IPS-15b (cell line): ENCODE measurements around the gene HLA-A.

Source experiments
- H3K27me3 ChIP-seq: one replicate; pipeline ENCODE4 v1.6.1; 2013; ENCODE audit warnings: low read length; ENCODE audit not compliant: control insufficient read depth, insufficient read depth
- H3K36me3 ChIP-seq: one replicate; pipeline ENCODE4 v1.6.1; 2013; ENCODE audit warnings: low read length; ENCODE audit not compliant: control insufficient read depth, insufficient read depth
- H3K4me1 ChIP-seq: one replicate; pipeline ENCODE4 v1.6.1; 2013; ENCODE audit warnings: mild to moderate bottlenecking, low read length; ENCODE audit not compliant: control insufficient read depth, insufficient read depth
- H3K4me3 ChIP-seq: one replicate; pipeline ENCODE4 v1.5.1; 2013; ENCODE audit warnings: low read depth, low read length
- H3K9ac ChIP-seq: one replicate; pipeline ENCODE4 v1.6.1; 2013; ENCODE audit warnings: low read depth, mild to moderate bottlenecking, low read length
- H3K9me3 ChIP-seq: one replicate; pipeline ENCODE4 v1.6.1; 2013; ENCODE audit warnings: mild to moderate bottlenecking, low read length; ENCODE audit not compliant: control insufficient read depth, insufficient read depth

The HLA-A gene

DNA sequence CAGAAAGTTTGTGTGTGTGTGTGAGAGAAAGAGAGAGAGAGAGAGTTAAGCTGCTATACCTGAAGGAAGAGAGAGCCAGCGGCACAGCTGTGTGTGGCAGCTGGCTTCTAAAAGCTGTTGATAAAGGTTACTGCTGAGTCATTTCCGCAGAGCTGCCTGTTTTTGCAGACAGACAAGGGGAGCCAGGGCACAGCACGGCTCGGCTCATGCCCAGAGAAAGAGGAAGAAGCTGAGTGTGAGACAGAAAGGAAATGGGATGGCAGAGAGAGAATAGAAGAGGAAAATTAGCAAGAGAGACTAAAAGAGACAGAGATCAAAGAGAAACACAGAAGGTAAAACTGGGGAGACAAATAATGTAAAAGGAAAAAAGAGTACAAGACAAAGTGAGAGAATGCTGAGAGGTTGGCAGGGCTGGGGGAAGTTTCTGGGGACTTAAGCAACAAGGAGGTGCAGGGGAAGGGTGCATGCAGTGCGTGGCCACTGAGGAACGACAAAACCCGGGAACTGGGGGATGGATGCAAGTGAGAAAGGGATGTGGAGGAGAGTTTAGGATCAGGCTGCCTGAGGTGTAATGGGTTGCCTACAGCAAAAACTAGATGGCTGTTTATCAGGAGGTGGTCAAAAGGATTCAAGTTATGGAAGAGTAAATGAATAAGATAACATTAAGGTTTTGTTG is 22.7 kb downstream of the HLA-A start:
- Histone ChIP-seq H3K4me1 (peaks cover 13% of the 10 kb centered on the region), H3K9me3 (no peaks in the 10 kb centered on the region), H3K36me3 (no peaks in the 10 kb centered on the region), H3K9ac (peak overlapping the region; percentile 17), H3K4me3 (peak overlapping the region; percentile 37), H3K27me3 (peaks cover 2% of the 10 kb centered on the region)

GRCh38 chr6:29965563-29965872 is 23.2 kb downstream of the HLA-A start:
- H3K4me1 ChIP-seq: peaks cover 13% of the 10 kb centered on the region
- H3K4me3 ChIP-seq: peak overlapping the region; percentile 37
- peak overlapping the region; percentile 17 for H3K9ac ChIP-seq
- H3K36me3 ChIP-seq: no peaks in the 10 kb centered on the region
- H3K27me3 ChIP-seq: peaks cover 2% of the 10 kb centered on the region
- H3K9me3 ChIP-seq: no peaks in the 10 kb centered on the region

DNA sequence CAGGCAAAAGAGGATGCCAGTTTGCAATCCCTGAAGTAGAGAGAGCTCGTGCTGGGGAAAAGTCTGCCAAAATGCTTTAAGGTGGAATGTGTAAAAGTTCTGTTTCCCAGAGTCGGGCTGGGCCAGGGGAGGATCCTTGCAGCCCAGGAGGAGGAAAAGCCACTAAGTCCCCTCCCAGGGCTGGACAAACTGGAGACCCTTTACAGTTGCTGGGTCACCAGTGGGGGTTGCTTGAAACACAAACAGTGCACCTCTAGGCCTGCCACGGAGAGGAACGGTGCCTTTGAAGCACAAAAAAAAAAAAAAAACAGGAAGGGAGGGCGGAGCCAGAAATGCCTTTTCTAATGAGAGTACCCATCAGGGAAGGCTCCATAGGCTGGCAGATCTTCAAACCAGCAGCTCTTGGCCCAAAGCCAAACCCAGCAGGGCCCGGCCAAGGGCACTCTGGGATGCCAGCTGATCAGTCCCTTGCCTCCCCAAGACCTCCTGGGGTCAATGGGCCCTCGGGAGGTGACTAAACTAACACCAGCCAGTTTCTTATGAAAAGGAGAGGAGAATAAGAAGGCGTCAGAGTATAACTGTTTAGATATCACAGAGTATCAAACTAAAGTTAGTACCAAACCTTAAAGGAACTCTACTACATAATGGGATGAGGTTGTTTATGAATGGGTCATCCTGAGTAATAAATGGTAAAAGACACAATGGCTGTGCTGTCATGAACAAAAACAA is 23.7 kb downstream of the HLA-A start:
- Histone ChIP-seq H3K4me3 (peak overlapping the region; percentile 11), H3K36me3 (no peaks in the 10 kb centered on the region), H3K9ac (peak overlapping the region; percentile 41), H3K9me3 (no peaks in the 10 kb centered on the region), H3K4me1 (peaks cover 13% of the 10 kb centered on the region), H3K27me3 (peaks cover 5% of the 10 kb centered on the region)

DNA sequence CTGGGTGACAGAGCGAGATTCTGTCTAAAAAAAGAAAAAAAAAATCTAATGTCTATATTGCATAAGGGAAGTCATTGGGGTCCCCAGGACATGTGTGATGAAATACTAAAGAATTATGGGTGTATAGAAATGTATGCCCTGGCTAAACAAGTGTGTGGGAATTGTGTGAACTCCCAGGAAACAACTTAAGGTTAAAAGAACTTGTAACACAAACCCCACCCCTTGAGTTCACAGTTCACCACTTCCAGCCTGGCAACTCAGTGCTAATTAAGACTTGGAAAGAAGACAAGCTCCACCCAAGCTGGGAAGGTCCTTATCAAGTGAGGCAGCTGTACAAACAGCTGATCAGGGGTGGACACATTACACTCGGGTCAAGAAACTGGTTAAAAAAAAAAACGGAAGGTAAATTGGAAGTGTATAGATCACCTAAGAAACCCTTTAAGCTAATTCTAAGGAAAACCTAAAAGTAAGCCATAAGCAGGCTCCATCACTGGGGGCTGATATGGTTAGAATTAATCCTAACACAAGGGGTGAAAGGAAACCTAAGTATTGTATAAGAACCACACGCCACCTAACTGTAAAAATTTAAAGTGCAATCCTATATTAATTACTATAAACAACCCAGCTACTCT is 25.2 kb downstream of the HLA-A start:
- H3K9ac ChIP-seq: no peak overlapping the region
- no peaks in the 10 kb centered on the region for H3K9me3 ChIP-seq
- no peaks in the 10 kb centered on the region for H3K36me3 ChIP-seq
- H3K4me3 ChIP-seq: no peak overlapping the region
- peaks cover 15% of the 10 kb centered on the region for H3K27me3 ChIP-seq
- peaks cover 13% of the 10 kb centered on the region for H3K4me1 ChIP-seq

DNA sequence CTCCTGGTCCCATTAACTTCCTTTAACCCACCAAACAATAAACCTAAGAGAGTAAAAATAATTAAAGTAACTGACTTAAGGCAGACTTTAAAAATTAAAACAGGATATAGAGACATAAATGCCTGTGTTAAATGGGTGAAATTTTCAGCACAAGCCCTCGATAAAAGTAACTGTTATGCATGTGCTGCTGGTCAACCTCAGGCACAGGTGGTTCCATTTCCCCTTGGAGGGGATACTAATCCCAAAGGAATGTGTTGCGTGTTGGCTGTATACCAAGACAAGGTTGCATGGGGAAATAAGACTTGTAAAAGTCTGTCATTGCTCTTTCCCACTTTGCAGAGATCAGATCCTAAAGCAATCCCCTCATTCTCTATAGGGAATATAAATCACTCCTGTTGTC is 25.8 kb downstream of the HLA-A start:
- H3K27me3 ChIP-seq: peaks cover 22% of the 10 kb centered on the region
- peaks cover 13% of the 10 kb centered on the region for H3K4me1 ChIP-seq

DNA sequence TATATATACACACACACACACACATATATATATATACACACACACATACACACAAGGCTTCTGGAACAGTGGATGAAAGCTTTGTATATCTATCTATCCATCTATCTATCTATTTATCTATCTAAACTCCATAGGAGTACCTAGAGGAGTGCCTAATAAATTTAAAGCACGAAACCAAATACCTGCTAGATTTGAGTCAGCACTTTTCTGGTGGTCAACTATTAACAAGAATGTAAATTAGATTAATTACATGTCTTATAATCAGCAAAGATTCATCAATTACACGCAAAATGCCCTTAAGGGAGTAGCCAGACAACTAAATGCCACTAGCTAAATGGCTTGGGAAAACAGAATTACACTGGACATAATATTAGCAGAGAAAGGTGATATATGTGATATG is 26.6 kb downstream of the HLA-A start:
- Histone ChIP-seq H3K27me3 (peaks cover 29% of the 10 kb centered on the region), H3K36me3 (no peaks in the 10 kb centered on the region), H3K9me3 (no peaks in the 10 kb centered on the region), H3K4me1 (peaks cover 13% of the 10 kb centered on the region), H3K4me3 (no peak overlapping the region), H3K9ac (no peak overlapping the region)

More for the DNA sequence above, 25.8 kb downstream of the HLA-A start:
- H3K9me3 ChIP-seq: no peaks in the 10 kb centered on the region
- H3K9ac ChIP-seq: no peak overlapping the region
- no peak overlapping the region for H3K4me3 ChIP-seq
- H3K36me3 ChIP-seq: no peaks in the 10 kb centered on the region

DNA sequence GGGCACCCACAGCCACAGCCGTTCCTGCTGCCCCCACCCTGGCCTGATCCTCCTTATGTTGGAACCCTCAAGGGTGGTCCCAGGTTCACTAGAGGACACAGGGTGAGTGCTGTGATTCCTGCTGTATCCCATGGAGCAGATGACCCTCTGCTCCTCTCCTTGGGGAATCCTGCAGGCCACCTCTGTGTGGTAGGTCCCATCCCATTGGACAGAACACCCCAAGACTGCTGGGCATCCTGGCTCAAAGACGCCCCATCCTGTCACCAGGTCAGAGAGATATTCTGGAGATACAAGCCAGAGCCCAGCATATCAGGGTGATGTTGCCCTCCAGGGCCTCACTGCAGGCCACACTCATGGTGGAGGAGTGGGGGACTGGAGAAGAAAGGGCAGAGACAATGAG is 28.4 kb downstream of the HLA-A start:
- H3K4me3 ChIP-seq: no peak overlapping the region
- H3K9me3 ChIP-seq: no peaks in the 10 kb centered on the region
- H3K27me3 ChIP-seq: peaks cover 47% of the 10 kb centered on the region
- H3K4me1 ChIP-seq: peaks cover 6% of the 10 kb centered on the region
- H3K36me3 ChIP-seq: no peaks in the 10 kb centered on the region
- H3K9ac ChIP-seq: no peak overlapping the region

- no peaks in the 10 kb centered on the region for H3K36me3 ChIP-seq
- peaks cover 6% of the 10 kb centered on the region for H3K4me1 ChIP-seq
- peaks cover 76% of the 10 kb centered on the region for H3K27me3 ChIP-seq
- no peaks in the 10 kb centered on the region for H3K9me3 ChIP-seq
- peak overlapping the region; percentile 60 for H3K4me3 ChIP-seq
- no peak overlapping the region for H3K9ac ChIP-seq
These were observed 32.7 kb downstream of the HLA-A start for GRCh38 chr6:29974901-29975560.

DNA sequence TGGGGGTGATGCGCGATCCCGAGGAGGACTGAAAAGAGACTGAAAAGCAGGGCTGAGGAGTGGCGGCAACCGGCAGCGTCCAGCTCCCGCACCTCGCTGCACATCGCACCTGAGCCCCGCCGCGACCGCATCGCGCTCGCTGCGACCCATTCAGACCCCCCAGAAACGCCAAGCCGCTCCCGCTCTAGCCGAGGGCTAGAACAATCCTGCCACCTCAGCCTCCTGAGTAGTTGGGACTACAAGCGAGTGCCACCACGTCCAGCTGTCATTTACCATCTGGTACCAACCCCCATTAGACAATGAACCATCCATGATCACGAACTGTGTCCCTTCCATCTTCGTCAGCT is 33.2 kb downstream of the HLA-A start:
- Histone ChIP-seq H3K9ac (no peak overlapping the region), H3K27me3 (peaks cover 78% of the 10 kb centered on the region), H3K9me3 (no peaks in the 10 kb centered on the region), H3K4me1 (peaks cover 6% of the 10 kb centered on the region), H3K36me3 (no peaks in the 10 kb centered on the region), H3K4me3 (peak overlapping the region; percentile 60)

- peak overlapping the region; percentile 60 for H3K4me3 ChIP-seq
- no peaks in the 10 kb centered on the region for H3K36me3 ChIP-seq
- peaks cover 79% of the 10 kb centered on the region for H3K27me3 ChIP-seq
- peaks cover 6% of the 10 kb centered on the region for H3K4me1 ChIP-seq
- H3K9me3 ChIP-seq: no peaks in the 10 kb centered on the region
- H3K9ac ChIP-seq: no peak overlapping the region
These were observed 33.9 kb downstream of the HLA-A start for GRCh38 chr6:29976253-29976587.

DNA sequence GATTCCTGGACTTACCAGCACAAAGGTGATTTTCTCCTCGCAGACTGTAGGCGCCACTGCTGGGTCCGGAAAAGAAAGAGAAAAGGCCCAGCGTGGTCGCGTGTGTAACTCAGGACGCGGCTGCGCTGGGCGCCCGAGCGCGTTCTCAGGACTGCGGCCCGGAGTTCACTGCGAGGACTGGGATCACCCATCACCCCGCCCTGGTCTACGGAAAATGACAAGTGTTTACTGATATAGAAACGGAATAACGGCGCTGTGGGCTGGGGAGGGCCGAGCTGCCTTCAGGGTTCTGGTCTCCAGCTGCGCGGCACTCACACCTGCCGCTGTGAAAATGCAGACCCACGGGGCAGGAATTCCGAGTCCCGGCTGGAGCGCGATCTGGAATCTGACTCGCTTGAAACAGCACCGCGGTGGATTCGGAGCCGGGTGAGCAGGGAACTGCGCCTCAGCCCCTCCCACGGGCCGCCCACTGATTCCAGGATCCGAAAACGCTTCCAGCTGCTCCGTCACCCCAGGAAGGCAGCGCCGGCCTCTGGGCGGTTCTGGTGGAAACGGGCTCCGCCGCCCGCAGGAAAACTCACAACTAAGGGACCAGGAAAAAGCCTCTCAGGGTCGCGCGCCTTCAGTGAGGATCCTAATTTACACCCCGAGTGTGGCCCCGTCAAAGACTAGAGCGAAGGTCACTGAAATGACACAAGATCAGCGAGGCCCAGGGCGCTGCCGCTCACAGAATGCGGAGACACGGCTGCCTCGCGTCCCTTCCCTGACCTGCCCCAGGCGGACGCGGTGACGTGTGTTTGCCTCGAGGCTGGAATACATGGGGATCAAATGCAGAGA is 34.5 kb downstream of the HLA-A start:
- Histone ChIP-seq H3K9me3 (no peaks in the 10 kb centered on the region), H3K36me3 (no peaks in the 10 kb centered on the region), H3K4me1 (peaks cover 6% of the 10 kb centered on the region), H3K9ac (no peak overlapping the region), H3K27me3 (peaks cover 80% of the 10 kb centered on the region), H3K4me3 (peak overlapping the region; percentile 60)
